Inflammatory macrophage treated with lipopolysaccharide for 1 hour (primary cell): ENCODE measurements around the gene NSG1.
"Not testable (repeated sequence)": the region's sequence is repeated elsewhere in the genome, so short reads cannot be mapped to it uniquely, and the experiment has no call there.

ENCODE experiments used
- DNase-seq, 2 donors: peaks; one replicate each; pipeline ENCODE4 v3.0.0-alpha.2; 2020 to 2022

Gene NSG1

GRCh38 chr4:4437798-4438470 lies 51.0 kb downstream of the NSG1 start:
- no peak for DNase-seq

- DNase-seq, result no peak
These were observed 52.0 kb downstream of the NSG1 start for GRCh38 chr4:4438891-4439290.

DNA sequence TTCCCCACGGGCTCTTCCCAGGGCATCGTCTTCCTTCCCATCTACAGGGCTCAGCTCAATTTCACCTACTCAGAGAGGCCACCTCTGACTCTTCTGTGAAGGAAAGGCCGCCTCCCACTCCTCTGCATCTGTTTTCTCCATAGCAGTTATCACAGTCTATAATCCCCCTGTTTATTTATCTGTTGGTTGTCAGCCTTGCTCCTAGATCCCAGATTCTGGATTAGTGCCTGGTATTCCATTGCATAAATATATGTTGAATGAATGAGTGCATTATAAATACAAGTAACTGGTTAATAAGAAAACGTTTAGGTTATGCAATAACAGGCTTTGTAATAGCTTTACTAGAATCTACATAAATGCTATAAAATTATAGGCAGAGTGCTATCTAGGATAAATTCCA lies 52.9 kb downstream of the NSG1 start:
- DNase-seq, result no peak

DNA sequence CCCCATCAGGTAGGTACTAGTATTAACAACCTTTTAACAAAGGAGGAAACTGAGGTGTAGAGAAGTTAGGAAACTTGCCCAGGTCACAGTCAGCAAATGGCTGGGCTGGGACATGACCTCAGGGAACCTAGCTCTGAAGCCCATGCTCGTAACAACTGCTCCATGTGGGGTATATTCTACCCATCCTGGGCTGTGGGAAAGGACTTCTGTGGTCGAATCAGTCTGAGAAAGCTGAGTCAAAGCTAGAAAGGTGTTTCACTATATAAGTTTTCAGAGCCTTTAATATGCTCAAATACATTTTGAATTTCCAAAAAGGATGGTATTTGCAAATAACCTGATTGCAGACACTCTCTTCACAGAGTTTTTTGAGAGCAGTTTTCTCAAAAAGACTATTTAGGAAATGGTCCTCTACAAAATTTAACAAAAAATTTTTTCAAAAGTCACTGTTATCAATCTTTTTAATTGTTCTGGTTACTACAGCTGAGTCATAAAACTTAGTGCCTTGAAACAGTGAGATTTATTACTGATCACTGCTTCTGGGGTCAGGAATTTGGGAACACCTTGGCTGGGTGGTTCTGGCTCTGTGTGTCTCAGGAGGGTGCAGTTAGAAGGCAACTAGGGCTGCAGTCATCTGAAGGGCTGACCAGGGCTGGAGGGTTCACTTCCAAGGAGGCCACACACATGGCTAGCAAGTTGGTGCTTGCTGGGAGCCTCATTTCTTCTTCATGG lies 53.6 kb downstream of the NSG1 start:
- no peak for DNase-seq

GRCh38 chr4:4443821-4444220 lies 56.9 kb downstream of the NSG1 start:
- no peak for DNase-seq

- no peak for DNase-seq
These were observed 59.5 kb downstream of the NSG1 start for GRCh38 chr4:4446434-4446833.

- no peak for DNase-seq
These were observed 68.4 kb downstream of the NSG1 start for GRCh38 chr4:4455210-4455865.

GRCh38 chr4:4456351-4456750 lies 69.4 kb downstream of the NSG1 start:
- no peak for DNase-seq

- DNase-seq, result no peak
These were observed 70.1 kb downstream of the NSG1 start for GRCh38 chr4:4456816-4457578.

DNA sequence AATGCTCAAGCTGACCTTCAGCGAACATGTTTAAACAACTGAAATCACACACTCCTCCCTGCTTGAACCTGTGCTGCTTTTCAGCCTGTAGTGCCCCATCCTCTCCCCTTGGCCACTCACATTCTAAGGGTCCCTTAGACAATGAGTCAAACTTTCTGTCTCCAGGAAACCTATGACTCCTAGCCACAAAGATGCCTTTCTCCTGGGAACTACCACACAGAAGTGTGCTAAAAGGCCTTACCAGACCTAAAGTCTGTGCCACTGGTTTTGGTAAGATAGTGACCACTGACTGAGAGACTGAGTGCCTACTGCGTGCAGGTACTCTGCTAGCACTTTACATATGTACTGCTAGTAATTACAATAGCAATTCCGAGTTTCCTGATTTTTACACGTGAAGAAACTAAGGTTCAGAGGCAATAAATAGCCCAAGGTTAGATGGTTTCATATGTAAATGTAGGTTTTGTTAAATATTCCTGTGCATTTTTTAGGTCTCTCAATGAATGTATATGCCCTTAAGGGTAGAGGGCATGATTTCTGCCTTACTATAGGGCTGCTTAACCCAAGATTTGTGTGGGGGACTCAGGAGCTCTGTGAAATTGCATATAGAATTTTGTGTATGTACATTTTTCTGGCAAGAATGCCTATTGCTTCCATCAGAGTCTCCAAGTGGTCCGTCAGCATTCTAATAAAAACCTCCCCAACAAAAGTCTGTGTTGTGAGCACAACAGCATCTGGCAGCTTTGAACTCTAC lies 71.1 kb downstream of the NSG1 start:
- DNase-seq, result no peak

- no peak for DNase-seq
These were observed 72.3 kb downstream of the NSG1 start for GRCh38 chr4:4459181-4459580.

DNA sequence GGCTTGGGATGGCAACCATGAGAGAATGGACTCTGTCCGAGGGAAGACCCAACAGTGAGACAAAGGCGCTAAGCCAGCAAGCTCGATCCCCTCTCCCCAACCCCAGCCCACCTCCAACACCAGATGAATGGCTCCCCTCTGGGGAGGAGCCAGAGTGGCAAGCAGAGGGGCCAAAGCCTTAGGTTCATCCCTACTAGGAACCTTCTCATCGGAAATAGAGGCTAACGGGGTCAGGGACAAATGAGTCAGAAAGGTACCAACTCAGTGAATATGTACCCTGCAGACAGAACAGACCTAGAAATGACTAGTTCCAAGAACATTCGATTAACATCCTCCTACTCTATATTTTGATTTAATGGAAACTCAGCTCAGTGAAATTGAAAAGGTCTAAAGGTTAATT lies 73.9 kb downstream of the NSG1 start:
- DNase-seq, result no peak

GRCh38 chr4:4461178-4461577 lies 74.3 kb downstream of the NSG1 start:
- DNase-seq, result no peak

DNA sequence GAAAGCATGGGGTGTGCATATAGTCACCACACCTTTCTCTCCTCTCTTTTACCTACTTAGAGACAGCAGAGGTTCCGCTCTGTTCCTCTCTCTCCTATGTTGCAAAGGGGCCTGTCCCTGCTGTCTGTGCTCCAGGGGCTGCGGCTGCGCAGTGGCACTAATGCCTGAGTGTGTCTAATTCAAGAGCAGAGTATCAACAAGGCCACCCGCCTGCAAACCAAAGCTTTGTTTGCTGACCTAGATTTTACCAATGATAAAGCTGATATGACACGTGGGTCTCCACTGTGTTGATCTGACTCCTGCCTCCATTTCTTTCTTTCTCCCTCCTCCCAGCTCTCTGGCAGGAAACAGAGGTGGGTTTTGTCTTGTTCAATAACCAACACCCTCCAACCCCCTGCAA lies 74.9 kb downstream of the NSG1 start:
- no peak for DNase-seq

GRCh38 chr4:4462970-4463369 lies 76.1 kb downstream of the NSG1 start:
- DNase-seq, result no peak

GRCh38 chr4:4465238-4465637 lies 78.3 kb downstream of the NSG1 start:
- DNase-seq, result not testable (repeated sequence)
